ENCODE data around the gene STPG2.

Gene STPG2

DNA sequence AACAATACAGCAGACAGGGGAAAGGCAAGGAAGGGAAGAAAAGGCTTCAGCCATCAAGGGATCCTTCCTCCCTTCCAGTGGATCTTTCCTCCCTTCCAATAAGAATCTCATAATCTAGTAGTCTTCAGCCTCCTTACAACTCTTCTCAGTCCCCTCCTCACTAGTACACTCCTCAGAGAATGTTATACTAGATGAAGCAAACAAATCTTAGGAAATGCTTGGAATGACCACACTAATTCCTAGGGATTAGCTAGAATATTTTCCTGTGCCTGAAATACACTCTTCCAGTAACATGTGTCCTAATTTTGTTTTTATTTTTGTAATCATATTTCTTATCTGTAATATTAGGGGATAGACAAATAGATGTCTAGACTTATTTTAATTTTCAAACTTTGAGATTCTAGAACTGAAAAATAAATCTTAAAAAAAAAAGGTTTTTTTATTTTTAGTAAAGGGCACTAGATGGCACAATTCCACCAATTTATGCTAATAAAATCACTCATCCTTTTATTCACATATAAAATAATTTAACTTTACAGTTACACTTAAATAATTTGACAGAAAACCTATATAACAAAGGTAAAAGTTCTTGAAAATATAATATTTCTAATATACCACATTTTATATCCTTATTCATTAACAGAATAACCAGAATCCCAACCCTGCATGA is 7.0 kb upstream of the STPG2 start:
- Histone ChIP-seq H3K4me1 (ENCODE audit: insufficient read depth, low read length) (no peaks in the 10 kb centered on the region), H3K36me3 (ENCODE audit: insufficient read depth, low read length) (no peaks in the 10 kb centered on the region), H3K27me3 (ENCODE audit: insufficient read depth, low read length) (no peaks in the 10 kb centered on the region), H3K4me3 (ENCODE audit: low read length) (no peak overlapping the region), H3K9ac (ENCODE audit: low read depth, low read length) (no peak overlapping the region), H3K27ac (ENCODE audit: low read depth, low read length) (no peak overlapping the region), H3K9me3 (ENCODE audit: insufficient read depth, low read depth, low read length) (no peaks in the 10 kb centered on the region)

- Histone ChIP-seq H3K4me3 (ENCODE audit: low read length) (no peak overlapping the region), H3K4me1 (ENCODE audit: insufficient read depth, low read length) (no peaks in the 10 kb centered on the region), H3K27ac (ENCODE audit: low read depth, low read length) (no peak overlapping the region)
These were observed 5.6 kb upstream of the STPG2 start for GRCh38 chr4:98148856-98149255.

DNA sequence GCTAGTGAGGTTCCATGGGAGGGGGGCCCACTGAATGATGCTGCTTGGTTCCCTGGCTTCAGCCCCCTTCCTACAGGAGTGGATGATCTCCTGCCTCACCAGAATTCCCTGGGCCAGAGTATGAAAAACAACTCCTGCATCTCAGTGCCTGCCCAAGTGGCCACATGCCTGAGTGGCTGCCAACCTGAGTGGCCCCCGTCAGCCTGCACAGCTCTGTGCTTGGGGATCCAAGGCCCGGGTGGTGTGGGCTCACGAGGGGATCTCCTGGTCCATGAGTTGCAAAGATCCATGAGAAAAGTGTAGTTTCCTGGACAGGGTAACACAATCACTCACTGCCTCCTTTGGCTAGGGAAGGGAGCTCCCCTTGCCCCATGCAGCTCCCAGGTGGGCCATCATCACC is 17.1 kb downstream of the STPG2 start:
- no peak overlapping the region for H3K4me3 ChIP-seq (ENCODE audit: low read length)
- WGBS, result 62% methylated on average over 3 of the region's 3 CpGs
- H3K9ac ChIP-seq (ENCODE audit: low read depth, low read length), result no peak overlapping the region
- H3K27me3 ChIP-seq (ENCODE audit: insufficient read depth, low read length), result no peaks in the 10 kb centered on the region
- H3K36me3 ChIP-seq (ENCODE audit: insufficient read depth, low read length), result no peaks in the 10 kb centered on the region
- H3K4me1 ChIP-seq (ENCODE audit: insufficient read depth, low read length), result no peaks in the 10 kb centered on the region
- no peaks in the 10 kb centered on the region for H3K9me3 ChIP-seq (ENCODE audit: insufficient read depth, low read depth, low read length)
- H3K27ac ChIP-seq (ENCODE audit: low read depth, low read length), result no peak overlapping the region

More at GRCh38 chr4:98148856-98149255, 5.6 kb upstream of the STPG2 start:
- Histone ChIP-seq H3K27me3 (ENCODE audit: insufficient read depth, low read length) (no peaks in the 10 kb centered on the region), H3K9me3 (ENCODE audit: insufficient read depth, low read depth, low read length) (no peaks in the 10 kb centered on the region), H3K9ac (ENCODE audit: low read depth, low read length) (no peak overlapping the region), H3K36me3 (ENCODE audit: insufficient read depth, low read length) (no peaks in the 10 kb centered on the region)

DNA sequence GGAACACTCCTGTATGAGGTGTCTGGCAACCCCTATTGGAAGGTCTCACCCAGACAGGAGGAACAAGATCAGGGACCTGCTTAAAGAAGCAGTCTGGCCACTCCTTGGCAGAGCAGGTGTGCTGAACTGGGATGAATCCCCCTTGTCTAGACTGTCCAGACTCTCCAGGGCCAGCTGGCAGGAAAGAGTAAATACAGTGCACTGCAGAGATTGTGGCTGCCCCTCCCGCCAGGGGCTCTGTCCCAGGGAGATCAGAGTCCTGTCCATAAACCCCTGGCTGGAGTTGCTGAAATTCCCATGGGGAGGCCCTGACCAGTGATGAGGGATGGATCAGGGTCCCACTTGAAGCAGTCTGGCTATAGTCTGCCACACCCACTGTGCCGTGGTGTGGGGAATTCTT is 17.7 kb downstream of the STPG2 start:
- Histone ChIP-seq H3K9me3 (ENCODE audit: insufficient read depth, low read depth, low read length) (no peaks in the 10 kb centered on the region), H3K36me3 (ENCODE audit: insufficient read depth, low read length) (no peaks in the 10 kb centered on the region), H3K4me1 (ENCODE audit: insufficient read depth, low read length) (no peaks in the 10 kb centered on the region), H3K9ac (ENCODE audit: low read depth, low read length) (no peak overlapping the region), H3K27ac (ENCODE audit: low read depth, low read length) (no peak overlapping the region), H3K27me3 (ENCODE audit: insufficient read depth, low read length) (no peaks in the 10 kb centered on the region), H3K4me3 (ENCODE audit: low read length) (no peak overlapping the region)
- WGBS, result 42% methylated on average over 2 of the region's 2 CpGs

DNA sequence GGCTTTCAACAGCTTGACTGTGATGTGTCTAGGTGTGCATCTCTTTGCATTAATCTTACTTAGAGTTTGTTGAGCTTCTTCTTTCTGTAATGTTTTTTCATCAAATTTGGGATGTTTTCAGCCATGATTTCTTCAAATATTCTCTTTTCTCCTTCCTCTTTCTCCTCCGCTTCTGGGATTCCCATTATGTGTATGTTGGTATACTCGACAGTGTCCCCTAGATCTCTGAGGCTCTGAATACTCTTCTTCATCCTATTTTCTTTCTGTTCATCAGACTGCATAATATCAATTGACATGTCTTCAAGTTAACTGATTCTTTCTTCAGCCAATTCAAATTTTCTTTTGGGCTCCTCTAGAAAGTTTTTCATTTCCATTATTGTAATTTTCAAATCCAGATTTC is 25.9 kb downstream of the STPG2 start:
- H3K36me3 ChIP-seq (ENCODE audit: insufficient read depth, low read length), result no peaks in the 10 kb centered on the region
- H3K27me3 ChIP-seq (ENCODE audit: insufficient read depth, low read length), result no peaks in the 10 kb centered on the region
- 100% methylated on average over 2 of the region's 2 CpGs for WGBS

GRCh38 chr4:98113012-98113411 is 30.3 kb downstream of the STPG2 start:
- 52% methylated on average over 3 of the region's 3 CpGs for WGBS
- H3K36me3 ChIP-seq (ENCODE audit: insufficient read depth, low read length), result no peaks in the 10 kb centered on the region

More for the DNA sequence above, 25.9 kb downstream of the STPG2 start:
- H3K9me3 ChIP-seq (ENCODE audit: insufficient read depth, low read depth, low read length), result no peaks in the 10 kb centered on the region
- H3K4me3 ChIP-seq (ENCODE audit: low read length), result no peak overlapping the region
- H3K4me1 ChIP-seq (ENCODE audit: insufficient read depth, low read length), result peaks cover 9% of the 10 kb centered on the region; the same call in 1 of the 2 replicates
- H3K9ac ChIP-seq (ENCODE audit: low read depth, low read length), result no peak overlapping the region
- no peak overlapping the region for H3K27ac ChIP-seq (ENCODE audit: low read depth, low read length)

DNA sequence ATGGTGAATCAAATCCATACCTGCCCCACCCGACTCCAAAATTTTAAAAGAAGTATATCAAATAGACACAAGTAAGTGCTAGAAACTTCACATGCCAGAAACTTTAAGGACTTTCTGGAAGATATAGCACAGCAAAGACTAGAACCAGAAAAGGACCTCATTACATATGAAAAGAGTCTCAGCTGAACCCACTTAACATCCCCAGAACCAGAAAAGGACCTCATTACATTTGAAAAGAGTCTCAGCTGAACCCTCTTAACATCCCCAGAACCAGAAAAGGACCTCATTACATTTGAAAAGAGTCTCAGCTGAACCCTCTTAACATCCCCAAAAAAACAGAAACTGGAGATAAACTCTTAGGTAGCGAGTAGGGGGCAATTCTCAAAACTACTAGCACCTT is 32.3 kb downstream of the STPG2 start:
- 93% methylated on average over 2 of the region's 2 CpGs for WGBS
- Histone ChIP-seq H3K27ac (ENCODE audit: low read depth, low read length) (peak overlapping the region; percentile 70; the same call in 1 of the 2 replicates), H3K36me3 (ENCODE audit: insufficient read depth, low read length) (no peaks in the 10 kb centered on the region), H3K4me1 (ENCODE audit: insufficient read depth, low read length) (peaks cover 13% of the 10 kb centered on the region; the same call in 1 of the 2 replicates), H3K27me3 (ENCODE audit: insufficient read depth, low read length) (no peaks in the 10 kb centered on the region), H3K4me3 (ENCODE audit: low read length) (no peak overlapping the region), H3K9ac (ENCODE audit: low read depth, low read length) (no peak overlapping the region), H3K9me3 (ENCODE audit: insufficient read depth, low read depth, low read length) (0 out of 2 replicates have a peak, but pooled peaks cover 3% of the 10 kb centered on the region)

More at GRCh38 chr4:98113012-98113411, 30.3 kb downstream of the STPG2 start:
- Histone ChIP-seq H3K27me3 (ENCODE audit: insufficient read depth, low read length) (no peaks in the 10 kb centered on the region), H3K4me3 (ENCODE audit: low read length) (no peak overlapping the region), H3K27ac (ENCODE audit: low read depth, low read length) (no peak overlapping the region), H3K4me1 (ENCODE audit: insufficient read depth, low read length) (peaks cover 13% of the 10 kb centered on the region; the same call in 1 of the 2 replicates), H3K9ac (ENCODE audit: low read depth, low read length) (no peak overlapping the region), H3K9me3 (ENCODE audit: insufficient read depth, low read depth, low read length) (0 out of 2 replicates have a peak, but pooled peaks cover 3% of the 10 kb centered on the region)

GRCh38 chr4:98110214-98110613 is 33.1 kb downstream of the STPG2 start:
- Histone ChIP-seq H3K4me1 (ENCODE audit: insufficient read depth, low read length) (peaks cover 13% of the 10 kb centered on the region; the same call in 1 of the 2 replicates), H3K27me3 (ENCODE audit: insufficient read depth, low read length) (no peaks in the 10 kb centered on the region), H3K36me3 (ENCODE audit: insufficient read depth, low read length) (no peaks in the 10 kb centered on the region), H3K9me3 (ENCODE audit: insufficient read depth, low read depth, low read length) (0 out of 2 replicates have a peak, but pooled peaks cover 3% of the 10 kb centered on the region), H3K9ac (ENCODE audit: low read depth, low read length) (no peak overlapping the region), H3K27ac (ENCODE audit: low read depth, low read length) (peak overlapping the region; percentile 70; the same call in 1 of the 2 replicates), H3K4me3 (ENCODE audit: low read length) (no peak overlapping the region)
- 74% methylated on average over 5 of the region's 5 CpGs for WGBS

DNA sequence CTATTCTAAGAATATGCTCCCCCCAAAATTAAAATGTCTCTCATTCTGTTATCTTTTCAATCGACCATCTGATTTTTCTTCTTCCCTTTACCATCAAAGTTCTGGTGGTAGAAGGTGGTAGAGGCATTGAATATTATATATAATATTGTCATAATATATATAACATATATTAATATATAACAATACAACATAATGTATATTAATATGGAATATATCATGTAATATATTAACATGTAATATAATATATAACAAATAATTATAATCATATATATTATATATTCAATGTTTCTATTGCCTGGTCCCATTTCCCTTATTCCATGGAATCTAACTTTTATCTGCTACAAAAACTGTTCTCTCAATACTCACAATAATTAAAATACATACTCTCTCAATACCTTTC is 40.6 kb downstream of the STPG2 start:
- H3K36me3 ChIP-seq (ENCODE audit: insufficient read depth, low read length), result no peaks in the 10 kb centered on the region
- no peak overlapping the region for H3K27ac ChIP-seq (ENCODE audit: low read depth, low read length)
- H3K9ac ChIP-seq (ENCODE audit: low read depth, low read length), result no peak overlapping the region
- no peak overlapping the region for H3K4me3 ChIP-seq (ENCODE audit: low read length)
- no CpG with 5 or more reads among the region's 1 CpG for WGBS
- no peaks in the 10 kb centered on the region for H3K27me3 ChIP-seq (ENCODE audit: insufficient read depth, low read length)
- H3K9me3 ChIP-seq (ENCODE audit: insufficient read depth, low read depth, low read length), result no peaks in the 10 kb centered on the region
- no peaks in the 10 kb centered on the region for H3K4me1 ChIP-seq (ENCODE audit: insufficient read depth, low read length)

GRCh38 chr4:98101988-98102387 is 41.3 kb downstream of the STPG2 start:
- H3K9ac ChIP-seq (ENCODE audit: low read depth, low read length), result no peak overlapping the region
- no peaks in the 10 kb centered on the region for H3K4me1 ChIP-seq (ENCODE audit: insufficient read depth, low read length)
- no peak overlapping the region for H3K27ac ChIP-seq (ENCODE audit: low read depth, low read length)
- H3K9me3 ChIP-seq (ENCODE audit: insufficient read depth, low read depth, low read length), result no peaks in the 10 kb centered on the region
- H3K4me3 ChIP-seq (ENCODE audit: low read length), result no peak overlapping the region
- no peaks in the 10 kb centered on the region for H3K27me3 ChIP-seq (ENCODE audit: insufficient read depth, low read length)
- H3K36me3 ChIP-seq (ENCODE audit: insufficient read depth, low read length), result no peaks in the 10 kb centered on the region
- no CpG with 5 or more reads among the region's 1 CpG for WGBS

DNA sequence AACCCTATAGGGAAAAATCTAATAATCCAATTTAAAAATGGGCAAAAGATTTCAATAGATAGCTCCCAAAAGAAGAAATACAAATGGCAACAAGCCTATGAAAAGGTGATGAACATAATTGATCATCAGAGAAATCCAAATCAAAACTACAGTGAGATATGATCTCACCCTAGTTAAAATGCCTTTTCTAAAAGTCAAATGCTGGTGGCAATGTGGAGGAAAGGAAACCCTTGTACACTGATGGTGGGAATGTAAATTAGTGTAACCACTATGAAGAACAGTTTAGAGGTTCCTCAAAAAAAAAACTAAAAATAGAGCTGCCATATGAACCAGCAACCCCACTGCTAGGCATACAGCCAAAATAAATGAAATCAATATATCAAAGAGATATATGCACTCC is 44.5 kb downstream of the STPG2 start:
- no peak overlapping the region for H3K9ac ChIP-seq (ENCODE audit: low read depth, low read length)
- H3K4me1 ChIP-seq (ENCODE audit: insufficient read depth, low read length), result no peaks in the 10 kb centered on the region
- H3K36me3 ChIP-seq (ENCODE audit: insufficient read depth, low read length), result no peaks in the 10 kb centered on the region

DNA sequence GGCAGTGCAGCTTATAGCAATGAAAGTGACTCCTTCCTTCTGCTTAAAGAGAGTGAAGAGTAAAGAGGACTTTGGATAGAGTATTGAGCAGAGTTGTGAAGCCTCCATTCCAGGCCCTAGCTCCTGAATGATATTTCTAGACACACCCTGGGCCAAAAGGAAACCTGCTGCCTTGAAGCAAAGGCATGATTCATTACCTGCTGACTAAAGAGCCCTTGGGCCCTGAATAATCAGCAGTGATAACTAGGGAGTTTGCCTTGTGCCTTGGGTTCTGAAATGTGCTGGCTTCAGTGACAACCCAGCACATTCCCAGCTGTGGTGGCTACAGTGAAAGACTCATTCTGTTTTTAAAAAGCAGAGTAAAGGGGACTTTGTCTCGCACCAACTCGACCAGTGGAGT is 49.2 kb downstream of the STPG2 start:
- WGBS, result 80% methylated on average over 2 of the region's 2 CpGs
- H3K27ac ChIP-seq (ENCODE audit: low read depth, low read length), result no peak overlapping the region
- no peaks in the 10 kb centered on the region for H3K36me3 ChIP-seq (ENCODE audit: insufficient read depth, low read length)
- H3K27me3 ChIP-seq (ENCODE audit: insufficient read depth, low read length), result no peaks in the 10 kb centered on the region
- no peaks in the 10 kb centered on the region for H3K4me1 ChIP-seq (ENCODE audit: insufficient read depth, low read length)
- no peaks in the 10 kb centered on the region for H3K9me3 ChIP-seq (ENCODE audit: insufficient read depth, low read depth, low read length)
- no peak overlapping the region for H3K4me3 ChIP-seq (ENCODE audit: low read length)
- H3K9ac ChIP-seq (ENCODE audit: low read depth, low read length), result no peak overlapping the region

More for the DNA sequence above, 44.5 kb downstream of the STPG2 start:
- H3K9me3 ChIP-seq (ENCODE audit: insufficient read depth, low read depth, low read length), result no peaks in the 10 kb centered on the region
- H3K4me3 ChIP-seq (ENCODE audit: low read length), result no peak overlapping the region
- no peaks in the 10 kb centered on the region for H3K27me3 ChIP-seq (ENCODE audit: insufficient read depth, low read length)
- no peak overlapping the region for H3K27ac ChIP-seq (ENCODE audit: low read depth, low read length)

All from HUES64 (cell line).